NT2/D1 (cell line): Measurements from ENCODE around the gene C9orf152.

ENCODE experiments used
- SUZ12 ChIP-seq: IDR thresholded peaks from 2 replicates; pipeline ENCODE4 v1.6.1; 2011; ENCODE audit not compliant: insufficient read length, insufficient read depth; ENCODE audit errors: extremely low read depth
- YY1 ChIP-seq: IDR thresholded peaks from 2 replicates; pipeline ENCODE4 v1.6.1; 2011; ENCODE audit not compliant: insufficient read length, insufficient read depth

GRCh38 chr9:110240198-110240597 lies 32.2 kb upstream of the C9orf152 start:
- no peak for TF ChIP-seq YY1
- TF ChIP-seq SUZ12 = no peak
